ENCODE measurements around the gene LMO1.

DNA sequence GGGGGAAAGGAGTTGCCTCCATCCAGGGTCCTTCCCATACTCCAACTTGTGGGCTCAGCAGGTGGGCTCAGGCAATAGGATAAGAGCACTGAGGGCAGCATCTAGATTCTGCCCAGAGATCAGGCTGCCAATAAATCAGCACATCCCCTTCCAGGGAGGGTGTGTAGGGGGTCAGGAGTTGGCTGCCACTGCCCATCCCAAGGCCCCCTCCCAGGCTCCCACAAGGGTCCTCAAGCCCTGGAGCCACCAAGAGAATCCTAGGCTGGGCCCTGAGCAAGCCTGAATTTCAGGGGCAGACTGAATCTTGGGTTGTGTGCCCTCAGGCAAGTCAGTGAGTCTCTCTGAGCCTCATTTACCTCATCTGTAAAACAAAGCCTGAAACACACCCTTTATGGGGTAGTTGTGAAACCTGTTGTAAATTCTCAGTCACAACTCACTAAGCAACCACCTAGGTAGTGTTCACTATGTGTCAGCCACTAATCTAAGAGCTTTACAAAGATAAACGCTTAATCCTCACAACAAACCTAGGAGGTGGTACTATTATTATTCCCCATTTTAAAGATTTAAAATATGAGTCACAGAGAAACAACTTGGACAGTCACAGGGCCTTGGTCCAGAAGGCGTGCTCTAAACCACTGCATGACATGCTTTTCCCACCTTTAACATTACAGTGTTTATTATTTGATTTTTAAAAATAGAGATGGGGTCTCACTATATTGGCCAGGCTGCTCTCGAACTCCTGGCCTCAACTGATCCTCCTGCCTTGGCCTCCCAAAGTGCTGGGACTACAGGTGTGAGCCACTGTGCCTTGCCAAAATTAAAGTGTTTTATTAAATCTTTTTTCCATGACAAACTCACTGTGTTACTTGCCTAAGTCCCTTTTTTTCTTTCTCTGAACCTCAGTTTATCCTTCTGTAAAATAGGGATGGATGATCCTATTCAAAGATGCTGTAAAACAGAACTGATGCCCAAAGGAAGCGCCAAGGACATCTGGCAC is 36.2 kb downstream of the LMO1 start:
- TF ChIP-seq EZH2 (IDR thresholded peaks at IDR 0.05; ENCODE audit: low read depth) (no peak), CTCF (conservative IDR thresholded peaks at IDR 0.05) (no peak)

Data from PC-9 (cell line).